Measurements from ENCODE around the gene PLA2G6. TPM values are rescaled to one million over a fixed set of nuclear protein-coding genes. Genes with fewer than 3 reads are reported as not detected.

PLA2G6 gene
- total RNA-seq, 1 donor from 2014 or later: 32.1 TPM

Other genes with a start within 250 kb of the PLA2G6 start
- 0.25 TPM for gene C22orf23, start 228.2 kb downstream of the PLA2G6 start, total RNA-seq
- gene POLR2F, start 228.1 kb downstream of the PLA2G6 start, total RNA-seq: 64.2 TPM
- gene SOX10, start 197.3 kb downstream of the PLA2G6 start, total RNA-seq: 0.30 TPM
- gene PICK1, start 124.4 kb downstream of the PLA2G6 start, total RNA-seq: 16.8 TPM
- not detected for gene SLC16A8, start 97.6 kb downstream of the PLA2G6 start, total RNA-seq
- gene BAIAP2L2, start 71.1 kb downstream of the PLA2G6 start, total RNA-seq: 1.1 TPM
- 2.5 TPM for gene MAFF, start 20.2 kb upstream of the PLA2G6 start, total RNA-seq
- gene TMEM184B, start 91.2 kb upstream of the PLA2G6 start, total RNA-seq: 11.7 TPM
- gene CSNK1E, start 135.6 kb upstream of the PLA2G6 start, total RNA-seq: 29.4 TPM